ENCODE measurements around the gene MAX.
A peak's percentile ranks its signal among the peaks of the same experiment; 100 is the strongest.
"Not testable (repeated sequence)": the region's sequence is repeated elsewhere in the genome, so short reads cannot be mapped to it uniquely, and the experiment has no call there.

MAX gene

GRCh38 chr14:65106316-65106715 is 4.0 kb upstream of the MAX start:
- DNase-seq (ENCODE audit: insufficient read length, low spot score) (no peak), FAIRE-seq (peak; percentile 79)

GRCh38 chr14:65104791-65105190 is 2.5 kb upstream of the MAX start:
- DNase-seq (ENCODE audit: insufficient read length, low spot score) (no peak), FAIRE-seq (peak; percentile 74)

GRCh38 chr14:65103150-65103760 is 938 bp upstream of the MAX start:
- DNase-seq (ENCODE audit: insufficient read length, low spot score) (peak; percentile 74), FAIRE-seq (no peak)

GRCh38 chr14:65101631-65102440 is 481 bp downstream of the MAX start:
- DNase-seq (ENCODE audit: insufficient read length, low spot score), result peak; percentile 62
- FAIRE-seq, result peak; percentile 36

- FAIRE-seq, result peak; percentile 49
- DNase-seq (ENCODE audit: insufficient read length, low spot score), result no peak
Measured at GRCh38 chr14:65100922-65101541, 1.3 kb downstream of the MAX start.

GRCh38 chr14:65098586-65098985 is 3.7 kb downstream of the MAX start:
- no peak for DNase-seq (ENCODE audit: insufficient read length, low spot score)
- FAIRE-seq, result peak; percentile 13

GRCh38 chr14:65096323-65097089 is 5.8 kb downstream of the MAX start:
- FAIRE-seq (peak; percentile 16), DNase-seq (ENCODE audit: insufficient read length, low spot score) (no peak)

GRCh38 chr14:65095633-65096205 is 6.6 kb downstream of the MAX start:
- FAIRE-seq (no peak), DNase-seq (ENCODE audit: insufficient read length, low spot score) (no peak)

- DNase-seq (ENCODE audit: insufficient read length, low spot score) (no peak), FAIRE-seq (peak; percentile 74)
Measured at GRCh38 chr14:65092349-65092748, 10.0 kb downstream of the MAX start.

- FAIRE-seq, result peak; percentile 42
- not testable (repeated sequence) for DNase-seq (ENCODE audit: insufficient read length, low spot score)
Measured at GRCh38 chr14:65087835-65088234, 14.5 kb downstream of the MAX start.

GRCh38 chr14:65086686-65087085 is 15.6 kb downstream of the MAX start:
- not testable (repeated sequence) for FAIRE-seq; DNase-seq (ENCODE audit: insufficient read length, low spot score)

- no peak for DNase-seq (ENCODE audit: insufficient read length, low spot score)
- peak; percentile 28 for FAIRE-seq
Measured at GRCh38 chr14:65084554-65085505, 17.5 kb downstream of the MAX start.

- DNase-seq (ENCODE audit: insufficient read length, low spot score), result no peak
- FAIRE-seq, result peak; percentile 65
Measured at GRCh38 chr14:65082930-65083329, 19.4 kb downstream of the MAX start.

GRCh38 chr14:65080960-65081747 is 21.2 kb downstream of the MAX start:
- FAIRE-seq (no peak), DNase-seq (ENCODE audit: insufficient read length, low spot score) (no peak)

GRCh38 chr14:65079768-65080167 is 22.5 kb downstream of the MAX start:
- FAIRE-seq, result peak; percentile 97
- no peak for DNase-seq (ENCODE audit: insufficient read length, low spot score)

- DNase-seq (ENCODE audit: insufficient read length, low spot score) (no peak), FAIRE-seq (no peak)
Measured at GRCh38 chr14:65079201-65079600, 23.1 kb downstream of the MAX start.

GRCh38 chr14:65077318-65077717 is 25.0 kb downstream of the MAX start:
- FAIRE-seq, result no peak

GRCh38 chr14:65075628-65076325 is 26.5 kb downstream of the MAX start:
- FAIRE-seq, result no peak
- DNase-seq (ENCODE audit: insufficient read length, low spot score), result no peak

More at GRCh38 chr14:65077318-65077717, 25.0 kb downstream of the MAX start:
- no peak for DNase-seq (ENCODE audit: insufficient read length, low spot score)

Measured in HTR-8/SVneo (cell line).